MCF 10A (cell line): ENCODE data around the gene RAE1. TPM values are rescaled to one million over a fixed set of nuclear protein-coding genes. Genes with fewer than 3 reads are reported as not detected.

Experiments used
- BruUV-seq: library from RNA; stranded (reverse); fragments of 400-500 nt; replicated peaks from 2 replicates; lab custom pipeline; 2021; lab: Mats Ljungman, UMichigan
- CTCF ChIA-PET: fragments of 300-600 bp; sonication (Branson Sonifier 250); formaldehyde crosslinking; extraction: SDS; loops from one replicate; lab custom pipeline; 2021; ENCODE audit warnings: antibody characterized with exemption, inconsistent platforms; lab: Yijun Ruan, JAX
- POLR2A ChIA-PET: fragments of 300-600, 350-650 bp; sonication (Branson Sonifier 250); formaldehyde crosslinking; extraction: SDS; loops from one replicate; lab custom pipeline; 2020; ENCODE audit warnings: antibody characterized with exemption, inconsistent platforms; lab: Yijun Ruan, JAX
- DNase-seq: peaks from one replicate; pipeline ENCODE4 v3.0.0-alpha.2; 2018; ENCODE audit not compliant: unreplicated experiment
- H3K27ac Mint-ChIP-seq: one replicate; pipeline ENCODE4 v1.8.0; 2022; ENCODE audit warnings: mild to moderate bottlenecking, low read depth, mixed read lengths; ENCODE audit not compliant: unreplicated experiment
- H3K27me3 Mint-ChIP-seq: one replicate; pipeline ENCODE4 v1.8.0; 2022; ENCODE audit warnings: mixed read lengths; ENCODE audit not compliant: insufficient read depth, unreplicated experiment
- H3K36me3 Mint-ChIP-seq: one replicate; pipeline ENCODE4 v1.8.0; 2022; ENCODE audit warnings: mild to moderate bottlenecking, moderate library complexity, mixed read lengths; ENCODE audit not compliant: insufficient read depth, unreplicated experiment
- H3K4me1 Mint-ChIP-seq: one replicate; pipeline ENCODE4 v1.8.0; 2022; ENCODE audit warnings: mixed read lengths; ENCODE audit not compliant: insufficient read depth, unreplicated experiment
- H3K4me3 Mint-ChIP-seq: one replicate; pipeline ENCODE4 v1.8.0; 2022; ENCODE audit warnings: mild to moderate bottlenecking, moderate library complexity, mixed read lengths; ENCODE audit not compliant: unreplicated experiment
- H3K9me3 Mint-ChIP-seq: one replicate; pipeline ENCODE4 v1.8.0; 2022; ENCODE audit warnings: mixed read lengths; ENCODE audit not compliant: unreplicated experiment
- intact Hi-C: fragments of 100-400 bp; cut with micrococcal nuclease; formaldehyde crosslinking; loops from 2 replicates; pipeline ENCODE4 v1.14.1; 2022
- total RNA-seq: library from RNA; stranded (reverse); gene quantifications from 2 replicates; pipeline ENCODE4 v1.2.3, GENCODE V29; 2022
- TF ChIP-seq, protein P1 (sequence below): fragments of 200-600 bp; IDR thresholded peaks from one replicate; pipeline ENCODE4 v1.8.0; 2022; ENCODE audit warnings: antibody characterized with exemption, mild to moderate bottlenecking; ENCODE audit not compliant: unreplicated experiment

The RAE1 gene
- total RNA-seq, 1 experiment from 2014 or later: 46.7 TPM

DNA sequence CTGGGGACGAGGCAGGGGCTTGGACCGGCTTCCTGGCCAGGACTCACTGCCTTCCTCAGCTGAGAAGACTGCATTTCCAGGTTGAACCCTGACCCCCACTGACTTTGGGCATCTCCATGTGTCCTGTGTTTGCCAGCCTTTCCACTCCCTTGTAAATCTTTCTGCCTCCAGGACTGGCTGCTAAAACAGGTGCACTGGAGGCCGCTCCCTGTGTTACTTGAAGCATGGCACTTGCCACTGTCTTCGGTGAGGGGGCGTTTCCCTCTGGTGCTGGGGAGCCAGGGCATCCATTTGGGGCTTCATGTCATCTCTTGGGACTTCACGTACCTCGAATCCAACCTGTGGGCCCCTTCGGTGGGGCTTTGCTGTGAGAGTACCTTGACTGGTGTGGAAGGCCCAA lies 33.4 kb downstream of the RAE1 start:
- H3K36me3 Mint-ChIP-seq: peaks cover 24% of the 10 kb centered on the region
- no peak overlapping the region for H3K27ac Mint-ChIP-seq
- H3K9me3 Mint-ChIP-seq: no peaks in the 10 kb centered on the region
- BruUV-seq: no TSS peak
- TF ChIP-seq, protein P1, sequence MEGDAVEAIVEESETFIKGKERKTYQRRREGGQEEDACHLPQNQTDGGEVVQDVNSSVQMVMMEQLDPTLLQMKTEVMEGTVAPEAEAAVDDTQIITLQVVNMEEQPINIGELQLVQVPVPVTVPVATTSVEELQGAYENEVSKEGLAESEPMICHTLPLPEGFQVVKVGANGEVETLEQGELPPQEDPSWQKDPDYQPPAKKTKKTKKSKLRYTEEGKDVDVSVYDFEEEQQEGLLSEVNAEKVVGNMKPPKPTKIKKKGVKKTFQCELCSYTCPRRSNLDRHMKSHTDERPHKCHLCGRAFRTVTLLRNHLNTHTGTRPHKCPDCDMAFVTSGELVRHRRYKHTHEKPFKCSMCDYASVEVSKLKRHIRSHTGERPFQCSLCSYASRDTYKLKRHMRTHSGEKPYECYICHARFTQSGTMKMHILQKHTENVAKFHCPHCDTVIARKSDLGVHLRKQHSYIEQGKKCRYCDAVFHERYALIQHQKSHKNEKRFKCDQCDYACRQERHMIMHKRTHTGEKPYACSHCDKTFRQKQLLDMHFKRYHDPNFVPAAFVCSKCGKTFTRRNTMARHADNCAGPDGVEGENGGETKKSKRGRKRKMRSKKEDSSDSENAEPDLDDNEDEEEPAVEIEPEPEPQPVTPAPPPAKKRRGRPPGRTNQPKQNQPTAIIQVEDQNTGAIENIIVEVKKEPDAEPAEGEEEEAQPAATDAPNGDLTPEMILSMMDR: no peak
- ChIA-PET CTCF (interaction anchor here (1.0 to 6.2 kb wide), 5 partner anchors 29 to 114 kb away, joined by 3 to 40 read pairs (median 5); no protein-coding TSS in a partner anchor), POLR2A (interaction anchor here (0.5 kb wide), 1 partner anchor 8 kb away, joined by 3 read pairs; no protein-coding TSS in a partner anchor)
- no peak overlapping the region for H3K4me3 Mint-ChIP-seq
- no peaks in the 10 kb centered on the region for H3K4me1 Mint-ChIP-seq
- no peaks in the 10 kb centered on the region for H3K27me3 Mint-ChIP-seq
- no peak for DNase-seq
- intact Hi-C loops: loop anchor here (5.0 to 10.0 kb wide), 2 partner anchors 53 to 830 kb away; no protein-coding TSS in a partner anchor

DNA sequence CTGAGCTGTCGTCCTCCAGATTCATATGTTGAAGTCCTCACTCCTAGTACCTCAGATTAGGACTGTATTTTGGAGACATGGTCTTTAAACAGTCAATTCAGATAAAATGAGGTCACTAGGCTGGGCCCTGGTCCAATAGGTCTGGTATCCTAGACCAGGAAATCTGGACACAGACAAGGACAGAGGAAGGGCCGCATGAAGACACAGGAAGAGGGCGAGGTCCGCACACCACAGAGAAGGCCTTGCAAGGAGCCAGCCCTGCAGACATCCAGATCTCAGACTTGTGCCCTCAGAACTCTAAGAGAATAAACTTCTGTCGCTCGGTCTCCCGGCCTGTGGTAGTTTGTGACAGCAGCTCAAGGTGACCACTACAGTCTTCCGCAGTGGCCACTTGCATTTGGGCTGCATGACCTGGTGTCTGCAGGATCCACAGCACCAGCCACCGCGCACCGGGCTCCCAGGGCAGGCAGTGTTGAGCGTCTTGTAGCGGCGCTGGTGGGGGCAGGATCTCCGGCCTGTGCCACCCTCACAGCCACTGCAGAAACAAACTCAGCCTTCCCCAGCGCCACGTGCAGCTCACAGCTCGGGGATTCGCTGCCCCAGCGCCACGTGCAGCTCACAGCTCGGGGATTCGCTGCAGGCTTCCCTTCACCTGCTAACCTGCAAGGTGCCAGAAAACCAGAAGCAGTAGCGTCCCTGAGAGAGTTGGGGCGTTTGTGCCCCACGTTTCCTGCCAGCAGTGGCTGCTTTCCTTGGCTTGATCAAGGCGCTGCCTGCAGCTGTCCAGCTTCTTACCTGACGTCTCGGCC lies 34.1 kb downstream of the RAE1 start:
- no TSS peak for BruUV-seq
- no peak for DNase-seq

GRCh38 chr20:57385940-57386339 lies 34.9 kb downstream of the RAE1 start:
- POLR2A ChIA-PET: interaction anchor here (0.8 kb wide), 1 partner anchor 112 kb away, joined by 3 read pairs; no protein-coding TSS in a partner anchor
- intact Hi-C loops: loop anchor here (10.0 kb wide), 1 partner anchor 829 kb away; no protein-coding TSS in a partner anchor
- Mint-ChIP-seq H3K27ac (no peak overlapping the region), H3K9me3 (no peaks in the 10 kb centered on the region), H3K36me3 (peaks cover 15% of the 10 kb centered on the region), H3K4me3 (no peak overlapping the region), H3K4me1 (no peaks in the 10 kb centered on the region), H3K27me3 (no peaks in the 10 kb centered on the region)
- BruUV-seq: no TSS peak
- TF ChIP-seq, protein P1: no peak
- CTCF ChIA-PET: interaction anchor here (0.6 to 6.2 kb wide), 4 partner anchors 84 to 112 kb away, joined by 3 to 40 read pairs (median 16); no protein-coding TSS in a partner anchor
- no peak for DNase-seq

More for the DNA sequence above, 34.1 kb downstream of the RAE1 start:
- TF ChIP-seq, protein P1: no peak
- Mint-ChIP-seq H3K4me3 (no peak overlapping the region), H3K4me1 (no peaks in the 10 kb centered on the region), H3K27ac (no peak overlapping the region), H3K27me3 (no peaks in the 10 kb centered on the region), H3K9me3 (no peaks in the 10 kb centered on the region), H3K36me3 (peaks cover 20% of the 10 kb centered on the region)
- ChIA-PET CTCF (interaction anchor here (0.9 to 6.2 kb wide), 5 partner anchors 28 to 125 kb away, joined by 3 to 40 read pairs (median 4); no protein-coding TSS in a partner anchor), POLR2A (interaction anchor here (0.8 kb wide), 1 partner anchor 113 kb away, joined by 3 read pairs; no protein-coding TSS in a partner anchor)
- intact Hi-C loops: loop anchor here (5.0 to 10.0 kb wide), 2 partner anchors 52 to 830 kb away; no protein-coding TSS in a partner anchor

DNA sequence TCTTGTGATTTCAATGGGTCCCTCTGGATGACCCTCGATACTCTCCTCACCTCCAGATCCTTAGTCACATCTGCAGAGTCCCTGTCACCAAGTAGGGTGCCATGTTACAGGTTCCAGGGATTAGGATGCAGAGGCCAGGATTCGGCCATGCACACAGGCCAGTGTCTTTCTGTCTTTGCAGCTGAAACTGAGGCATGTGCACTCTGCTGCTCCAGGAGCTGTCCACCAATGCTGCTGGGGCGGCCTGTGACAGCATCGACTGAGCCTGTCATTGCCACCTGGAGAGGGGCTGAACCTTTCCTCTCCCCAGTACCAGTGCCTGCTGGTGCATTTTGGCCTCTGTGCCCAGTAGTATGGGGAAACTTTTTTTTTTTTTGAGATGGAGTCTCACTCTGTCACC lies 35.7 kb downstream of the RAE1 start:
- no peaks in the 10 kb centered on the region for H3K4me1 Mint-ChIP-seq
- intact Hi-C loops: loop anchor here (10.0 kb wide), 1 partner anchor 828 kb away; no protein-coding TSS in a partner anchor
- no peaks in the 10 kb centered on the region for H3K27me3 Mint-ChIP-seq
- H3K9me3 Mint-ChIP-seq: no peaks in the 10 kb centered on the region
- ChIA-PET POLR2A (no interaction called here), CTCF (interaction anchor here (1.0 to 6.2 kb wide), 4 partner anchors 13 to 112 kb away, joined by 3 to 40 read pairs (median 16); no protein-coding TSS in a partner anchor)
- no peak overlapping the region for H3K27ac Mint-ChIP-seq
- H3K36me3 Mint-ChIP-seq: peaks cover 14% of the 10 kb centered on the region
- H3K4me3 Mint-ChIP-seq: no peak overlapping the region
- TF ChIP-seq, protein P1: no peak
- BruUV-seq: no TSS peak
- DNase-seq: no peak
